WTC11 (cell line): ENCODE measurements around the gene XKR8. TPM values are rescaled to one million over a fixed set of nuclear protein-coding genes. Genes with fewer than 3 reads are reported as not detected.

Source experiments
- ATAC-seq: fragments of 200-7000 bp; cut with Tn5 transposase; 2 replicates; pipeline ENCODE4 v1.10.0; 2021; ENCODE audit warnings: mild to moderate bottlenecking, moderate library complexity
- CTCF ChIA-PET: fragments of 300-600 bp; sonication (Branson Sonifier 250); formaldehyde crosslinking; loops from one replicate; lab custom pipeline; 2021; ENCODE audit warnings: antibody characterized with exemption; lab: Charles Lee
- POLR2A ChIA-PET: fragments of 350-600 bp; sonication (Branson Sonifier 250); formaldehyde crosslinking; loops from one replicate; lab custom pipeline; 2021; ENCODE audit warnings: antibody characterized with exemption; lab: Charles Lee
- DNase-seq: peaks from one replicate; pipeline ENCODE4 v3.0.0; 2021; ENCODE audit warnings: low spot score
- H3K27ac Mint-ChIP-seq: 2 replicates; pipeline ENCODE4 v1.8.0; 2021; ENCODE audit warnings: mixed read lengths
- H3K27me3 Mint-ChIP-seq: 2 replicates; pipeline ENCODE4 v1.8.0; 2021; ENCODE audit warnings: low read depth, mild to moderate bottlenecking, moderate library complexity, mixed read lengths
- H3K36me3 Mint-ChIP-seq: 2 replicates; pipeline ENCODE4 v1.8.0; 2021; ENCODE audit warnings: mixed read lengths
- H3K4me1 Mint-ChIP-seq: 2 replicates; pipeline ENCODE4 v1.8.0; 2022; ENCODE audit warnings: mixed read lengths
- H3K4me3 Mint-ChIP-seq: 2 replicates; pipeline ENCODE4 v1.8.0; 2021; ENCODE audit warnings: mild to moderate bottlenecking, moderate library complexity, mixed read lengths
- H3K9me3 Mint-ChIP-seq: 2 replicates; pipeline ENCODE4 v1.8.0; 2021; ENCODE audit warnings: mixed read lengths
- CREM ChIP-seq: sonication (generic); formaldehyde crosslinking; IDR thresholded peaks from 2 replicates; pipeline ENCODE4 v1.8.1; 2022; ENCODE audit warnings: mild to moderate bottlenecking, missing genetic modification reagents, moderate library complexity
- ELF4 ChIP-seq: sonication (generic); formaldehyde crosslinking; IDR thresholded peaks from 2 replicates; pipeline ENCODE4 v1.8.1; 2022; ENCODE audit warnings: low read depth, mild to moderate bottlenecking, moderate library complexity, missing genetic modification reagents
- FOXK1 ChIP-seq: sonication (generic); formaldehyde crosslinking; IDR thresholded peaks from 2 replicates; pipeline ENCODE4 v1.8.0; 2022; ENCODE audit warnings: mild to moderate bottlenecking, moderate library complexity, missing genetic modification reagents
- IRF2 ChIP-seq: sonication (generic); formaldehyde crosslinking; IDR thresholded peaks from 2 replicates; pipeline ENCODE4 v1.8.0; 2022; ENCODE audit warnings: low read depth, missing genetic modification reagents, borderline replicate concordance
- MYBL2 ChIP-seq: sonication (generic); formaldehyde crosslinking; IDR thresholded peaks from 2 replicates; pipeline ENCODE4 v1.8.1; 2023; ENCODE audit warnings: mild to moderate bottlenecking, moderate library complexity, missing genetic modification reagents
- SMAD4 ChIP-seq: sonication (generic); formaldehyde crosslinking; IDR thresholded peaks from 2 replicates; pipeline ENCODE4 v1.8.0; 2022; ENCODE audit warnings: mild to moderate bottlenecking, missing genetic modification reagents
- SOX15 ChIP-seq: fragments of 250-450 bp; sonication (Bioruptor Pico); IDR thresholded peaks from 2 replicates; pipeline ENCODE4 v1.9.0; 2021; ENCODE audit warnings: mild to moderate bottlenecking
- ZNF138 ChIP-seq: sonication (generic); formaldehyde crosslinking; conservative IDR thresholded peaks from 2 replicates; pipeline ENCODE4 v1.8.1; 2022; ENCODE audit warnings: mild to moderate bottlenecking, moderate library complexity, missing genetic modification reagents
- ZNF219 ChIP-seq: sonication (generic); formaldehyde crosslinking; IDR thresholded peaks from 2 replicates; pipeline ENCODE4 v1.8.0; 2023; ENCODE audit warnings: missing genetic modification reagents, mild to moderate bottlenecking, borderline replicate concordance
- ZNF263 ChIP-seq: sonication (generic); formaldehyde crosslinking; IDR thresholded peaks from 2 replicates; pipeline ENCODE4 v1.8.1; 2022; ENCODE audit warnings: low read depth, mild to moderate bottlenecking, moderate library complexity, missing genetic modification reagents
- ZNF423 ChIP-seq: fragments of 250-450 bp; sonication (Bioruptor Pico); IDR thresholded peaks from 2 replicates; pipeline ENCODE4 v2.1.2; 2022; ENCODE audit warnings: mild to moderate bottlenecking, moderate library complexity
- ZNF671 ChIP-seq: fragments of 250-450 bp; sonication (Bioruptor Pico); IDR thresholded peaks from 2 replicates; pipeline ENCODE4 v1.8.0; 2021; ENCODE audit warnings: mild to moderate bottlenecking
- total RNA-seq: library from RNA; stranded (reverse); gene quantifications from 3 replicates; pipeline ENCODE4 v1.2.3, GENCODE V29; 2021
- TF ChIP-seq, protein P1 (sequence below): sonication (generic); formaldehyde crosslinking; IDR thresholded peaks from 2 replicates; pipeline ENCODE4 v1.8.1; 2022; ENCODE audit warnings: low read depth, mild to moderate bottlenecking, moderate library complexity, missing genetic modification reagents, borderline replicate concordance
- TF ChIP-seq, protein P2 (sequence below): sonication (generic); formaldehyde crosslinking; IDR thresholded peaks from 2 replicates; pipeline ENCODE4 v1.8.1; 2023; ENCODE audit warnings: mild to moderate bottlenecking, missing genetic modification reagents, moderate library complexity
- TF ChIP-seq, protein P3 (sequence below): sonication (generic); formaldehyde crosslinking; IDR thresholded peaks from 2 replicates; pipeline ENCODE4 v1.8.1; 2023; ENCODE audit warnings: mild to moderate bottlenecking, missing genetic modification reagents
- TF ChIP-seq, protein P4 (sequence below): fragments of 250-450 bp; sonication (Bioruptor Pico); IDR thresholded peaks from 2 replicates; pipeline ENCODE4 v1.9.0; 2021; ENCODE audit warnings: mild to moderate bottlenecking
- TF ChIP-seq, protein P5 (sequence below): sonication (generic); formaldehyde crosslinking; IDR thresholded peaks from 2 replicates; pipeline ENCODE4 v1.8.0; 2022; ENCODE audit warnings: mild to moderate bottlenecking, missing genetic modification reagents
- TF ChIP-seq, protein P6 (sequence below): fragments of 250-450 bp; sonication (Bioruptor Pico); IDR thresholded peaks from 2 replicates; pipeline ENCODE4 v1.9.0; 2021; ENCODE audit warnings: mild to moderate bottlenecking, borderline replicate concordance
- TF ChIP-seq, protein P7 (sequence below): sonication (generic); formaldehyde crosslinking; IDR thresholded peaks from 2 replicates; pipeline ENCODE4 v1.8.1; 2022; ENCODE audit warnings: missing genetic modification reagents, borderline replicate concordance

XKR8 gene
- total RNA-seq, 1 experiment from 2014 or later, result 15.5 TPM

DNA sequence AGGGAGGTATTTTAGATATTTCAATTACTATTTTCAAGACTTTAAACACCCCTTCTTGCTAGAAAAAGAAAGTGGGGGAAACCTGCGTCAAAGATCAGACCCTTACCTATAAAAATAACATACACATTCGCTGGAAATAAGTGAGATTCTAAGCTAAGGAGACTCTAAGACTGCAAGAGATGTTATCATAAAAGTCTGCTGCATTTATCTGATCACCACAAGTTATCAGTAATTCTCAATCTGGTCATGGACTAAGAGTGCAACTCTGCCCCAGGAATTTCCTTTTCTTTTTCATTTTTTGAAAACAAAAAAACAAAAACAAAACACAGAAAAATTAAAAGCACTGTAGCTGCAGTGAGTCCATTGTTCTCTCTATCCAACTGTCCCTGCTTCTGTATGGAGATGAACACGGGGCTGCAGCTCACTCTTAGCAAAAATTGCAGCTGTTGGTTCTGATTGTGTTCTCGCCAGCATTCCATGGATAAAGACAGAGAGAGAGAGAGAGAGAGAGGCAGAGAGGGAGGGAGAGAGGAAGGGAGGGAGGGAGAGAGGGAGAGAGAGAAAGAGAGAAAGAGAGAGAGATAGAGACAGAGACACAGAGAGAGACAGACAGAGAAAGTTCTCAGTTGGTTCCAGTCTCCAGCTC, 14.1 kb downstream of the XKR8 start:
- no peaks in the 10 kb centered on the region for H3K27me3 Mint-ChIP-seq
- CTCF ChIA-PET, result interaction anchor here (1.7 to 1.9 kb wide), 2 partner anchors 14 to 116 kb away, joined by 6 to 11 read pairs; partner anchors contain the start of gene XKR8
- no peaks in the 10 kb centered on the region for H3K4me1 Mint-ChIP-seq
- TF ChIP-seq IRF2 (no peak), MYBL2 (no peak), ZNF671 (CRISPR knock-in tag) (no peak), ZNF219 (CRISPR knock-in tag) (no peak), ELF4 (CRISPR knock-in tag) (no peak), ZNF423 (CRISPR knock-in tag) (no peak), FOXK1 (no peak), SMAD4 (no peak), ZNF263 (CRISPR knock-in tag) (no peak), ZNF138 (CRISPR knock-in tag) (no peak), SOX15 (CRISPR knock-in tag) (no peak), CREM (CRISPR knock-in tag) (no peak)
- TF ChIP-seq, protein P1, sequence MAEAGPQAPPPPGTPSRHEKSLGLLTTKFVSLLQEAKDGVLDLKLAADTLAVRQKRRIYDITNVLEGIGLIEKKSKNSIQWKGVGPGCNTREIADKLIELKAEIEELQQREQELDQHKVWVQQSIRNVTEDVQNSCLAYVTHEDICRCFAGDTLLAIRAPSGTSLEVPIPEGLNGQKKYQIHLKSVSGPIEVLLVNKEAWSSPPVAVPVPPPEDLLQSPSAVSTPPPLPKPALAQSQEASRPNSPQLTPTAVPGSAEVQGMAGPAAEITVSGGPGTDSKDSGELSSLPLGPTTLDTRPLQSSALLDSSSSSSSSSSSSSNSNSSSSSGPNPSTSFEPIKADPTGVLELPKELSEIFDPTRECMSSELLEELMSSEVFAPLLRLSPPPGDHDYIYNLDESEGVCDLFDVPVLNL (CRISPR knock-in tag), result no peak
- TF ChIP-seq, protein P2, sequence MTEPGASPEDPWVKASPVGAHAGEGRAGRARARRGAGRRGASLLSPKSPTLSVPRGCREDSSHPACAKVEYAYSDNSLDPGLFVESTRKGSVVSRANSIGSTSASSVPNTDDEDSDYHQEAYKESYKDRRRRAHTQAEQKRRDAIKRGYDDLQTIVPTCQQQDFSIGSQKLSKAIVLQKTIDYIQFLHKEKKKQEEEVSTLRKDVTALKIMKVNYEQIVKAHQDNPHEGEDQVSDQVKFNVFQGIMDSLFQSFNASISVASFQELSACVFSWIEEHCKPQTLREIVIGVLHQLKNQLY, result no peak
- TF ChIP-seq, protein P3, sequence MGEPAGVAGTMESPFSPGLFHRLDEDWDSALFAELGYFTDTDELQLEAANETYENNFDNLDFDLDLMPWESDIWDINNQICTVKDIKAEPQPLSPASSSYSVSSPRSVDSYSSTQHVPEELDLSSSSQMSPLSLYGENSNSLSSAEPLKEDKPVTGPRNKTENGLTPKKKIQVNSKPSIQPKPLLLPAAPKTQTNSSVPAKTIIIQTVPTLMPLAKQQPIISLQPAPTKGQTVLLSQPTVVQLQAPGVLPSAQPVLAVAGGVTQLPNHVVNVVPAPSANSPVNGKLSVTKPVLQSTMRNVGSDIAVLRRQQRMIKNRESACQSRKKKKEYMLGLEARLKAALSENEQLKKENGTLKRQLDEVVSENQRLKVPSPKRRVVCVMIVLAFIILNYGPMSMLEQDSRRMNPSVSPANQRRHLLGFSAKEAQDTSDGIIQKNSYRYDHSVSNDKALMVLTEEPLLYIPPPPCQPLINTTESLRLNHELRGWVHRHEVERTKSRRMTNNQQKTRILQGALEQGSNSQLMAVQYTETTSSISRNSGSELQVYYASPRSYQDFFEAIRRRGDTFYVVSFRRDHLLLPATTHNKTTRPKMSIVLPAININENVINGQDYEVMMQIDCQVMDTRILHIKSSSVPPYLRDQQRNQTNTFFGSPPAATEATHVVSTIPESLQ (CRISPR knock-in tag), result no peak
- TF ChIP-seq, protein P4, sequence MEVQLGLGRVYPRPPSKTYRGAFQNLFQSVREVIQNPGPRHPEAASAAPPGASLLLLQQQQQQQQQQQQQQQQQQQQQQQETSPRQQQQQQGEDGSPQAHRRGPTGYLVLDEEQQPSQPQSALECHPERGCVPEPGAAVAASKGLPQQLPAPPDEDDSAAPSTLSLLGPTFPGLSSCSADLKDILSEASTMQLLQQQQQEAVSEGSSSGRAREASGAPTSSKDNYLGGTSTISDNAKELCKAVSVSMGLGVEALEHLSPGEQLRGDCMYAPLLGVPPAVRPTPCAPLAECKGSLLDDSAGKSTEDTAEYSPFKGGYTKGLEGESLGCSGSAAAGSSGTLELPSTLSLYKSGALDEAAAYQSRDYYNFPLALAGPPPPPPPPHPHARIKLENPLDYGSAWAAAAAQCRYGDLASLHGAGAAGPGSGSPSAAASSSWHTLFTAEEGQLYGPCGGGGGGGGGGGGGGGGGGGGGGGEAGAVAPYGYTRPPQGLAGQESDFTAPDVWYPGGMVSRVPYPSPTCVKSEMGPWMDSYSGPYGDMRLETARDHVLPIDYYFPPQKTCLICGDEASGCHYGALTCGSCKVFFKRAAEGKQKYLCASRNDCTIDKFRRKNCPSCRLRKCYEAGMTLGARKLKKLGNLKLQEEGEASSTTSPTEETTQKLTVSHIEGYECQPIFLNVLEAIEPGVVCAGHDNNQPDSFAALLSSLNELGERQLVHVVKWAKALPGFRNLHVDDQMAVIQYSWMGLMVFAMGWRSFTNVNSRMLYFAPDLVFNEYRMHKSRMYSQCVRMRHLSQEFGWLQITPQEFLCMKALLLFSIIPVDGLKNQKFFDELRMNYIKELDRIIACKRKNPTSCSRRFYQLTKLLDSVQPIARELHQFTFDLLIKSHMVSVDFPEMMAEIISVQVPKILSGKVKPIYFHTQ, result no peak
- TF ChIP-seq, protein P5, sequence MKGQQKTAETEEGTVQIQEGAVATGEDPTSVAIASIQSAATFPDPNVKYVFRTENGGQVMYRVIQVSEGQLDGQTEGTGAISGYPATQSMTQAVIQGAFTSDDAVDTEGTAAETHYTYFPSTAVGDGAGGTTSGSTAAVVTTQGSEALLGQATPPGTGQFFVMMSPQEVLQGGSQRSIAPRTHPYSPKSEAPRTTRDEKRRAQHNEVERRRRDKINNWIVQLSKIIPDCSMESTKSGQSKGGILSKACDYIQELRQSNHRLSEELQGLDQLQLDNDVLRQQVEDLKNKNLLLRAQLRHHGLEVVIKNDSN (CRISPR knock-in tag), result no peak
- TF ChIP-seq, protein P6, sequence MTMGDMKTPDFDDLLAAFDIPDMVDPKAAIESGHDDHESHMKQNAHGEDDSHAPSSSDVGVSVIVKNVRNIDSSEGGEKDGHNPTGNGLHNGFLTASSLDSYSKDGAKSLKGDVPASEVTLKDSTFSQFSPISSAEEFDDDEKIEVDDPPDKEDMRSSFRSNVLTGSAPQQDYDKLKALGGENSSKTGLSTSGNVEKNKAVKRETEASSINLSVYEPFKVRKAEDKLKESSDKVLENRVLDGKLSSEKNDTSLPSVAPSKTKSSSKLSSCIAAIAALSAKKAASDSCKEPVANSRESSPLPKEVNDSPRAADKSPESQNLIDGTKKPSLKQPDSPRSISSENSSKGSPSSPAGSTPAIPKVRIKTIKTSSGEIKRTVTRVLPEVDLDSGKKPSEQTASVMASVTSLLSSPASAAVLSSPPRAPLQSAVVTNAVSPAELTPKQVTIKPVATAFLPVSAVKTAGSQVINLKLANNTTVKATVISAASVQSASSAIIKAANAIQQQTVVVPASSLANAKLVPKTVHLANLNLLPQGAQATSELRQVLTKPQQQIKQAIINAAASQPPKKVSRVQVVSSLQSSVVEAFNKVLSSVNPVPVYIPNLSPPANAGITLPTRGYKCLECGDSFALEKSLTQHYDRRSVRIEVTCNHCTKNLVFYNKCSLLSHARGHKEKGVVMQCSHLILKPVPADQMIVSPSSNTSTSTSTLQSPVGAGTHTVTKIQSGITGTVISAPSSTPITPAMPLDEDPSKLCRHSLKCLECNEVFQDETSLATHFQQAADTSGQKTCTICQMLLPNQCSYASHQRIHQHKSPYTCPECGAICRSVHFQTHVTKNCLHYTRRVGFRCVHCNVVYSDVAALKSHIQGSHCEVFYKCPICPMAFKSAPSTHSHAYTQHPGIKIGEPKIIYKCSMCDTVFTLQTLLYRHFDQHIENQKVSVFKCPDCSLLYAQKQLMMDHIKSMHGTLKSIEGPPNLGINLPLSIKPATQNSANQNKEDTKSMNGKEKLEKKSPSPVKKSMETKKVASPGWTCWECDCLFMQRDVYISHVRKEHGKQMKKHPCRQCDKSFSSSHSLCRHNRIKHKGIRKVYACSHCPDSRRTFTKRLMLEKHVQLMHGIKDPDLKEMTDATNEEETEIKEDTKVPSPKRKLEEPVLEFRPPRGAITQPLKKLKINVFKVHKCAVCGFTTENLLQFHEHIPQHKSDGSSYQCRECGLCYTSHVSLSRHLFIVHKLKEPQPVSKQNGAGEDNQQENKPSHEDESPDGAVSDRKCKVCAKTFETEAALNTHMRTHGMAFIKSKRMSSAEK (CRISPR knock-in tag), result no peak
- TF ChIP-seq, protein P7, sequence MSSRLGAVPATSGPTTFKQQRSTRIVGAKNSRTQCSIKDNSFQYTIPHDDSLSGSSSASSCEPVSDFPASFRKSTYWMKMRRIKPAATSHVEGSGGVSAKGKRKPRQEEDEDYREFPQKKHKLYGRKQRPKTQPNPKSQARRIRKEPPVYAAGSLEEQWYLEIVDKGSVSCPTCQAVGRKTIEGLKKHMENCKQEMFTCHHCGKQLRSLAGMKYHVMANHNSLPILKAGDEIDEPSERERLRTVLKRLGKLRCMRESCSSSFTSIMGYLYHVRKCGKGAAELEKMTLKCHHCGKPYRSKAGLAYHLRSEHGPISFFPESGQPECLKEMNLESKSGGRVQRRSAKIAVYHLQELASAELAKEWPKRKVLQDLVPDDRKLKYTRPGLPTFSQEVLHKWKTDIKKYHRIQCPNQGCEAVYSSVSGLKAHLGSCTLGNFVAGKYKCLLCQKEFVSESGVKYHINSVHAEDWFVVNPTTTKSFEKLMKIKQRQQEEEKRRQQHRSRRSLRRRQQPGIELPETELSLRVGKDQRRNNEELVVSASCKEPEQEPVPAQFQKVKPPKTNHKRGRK, result no peak
- DNase-seq (no peak), ATAC-seq (no peak)
- POLR2A ChIA-PET, result interaction anchor here (0.6 kb wide), 1 partner anchor 299 kb away, joined by 6 read pairs; no protein-coding TSS in a partner anchor
- no peak overlapping the region for H3K27ac Mint-ChIP-seq
- H3K9me3 Mint-ChIP-seq, result no peaks in the 10 kb centered on the region
- H3K36me3 Mint-ChIP-seq, result no peaks in the 10 kb centered on the region; the same call in 1 of the 2 replicates
- no peak overlapping the region for H3K4me3 Mint-ChIP-seq
